ENCODE data around the gene RNF103. TPM values are rescaled to one million over a fixed set of nuclear protein-coding genes. Genes with fewer than 3 reads are reported as not detected.

Gene RNF103
- total and polyA plus RNA-seq, 2 of the 13 experiments (the other 11 are each of a cell fraction or from before 2014, with no cell fraction given), result 19.8 to 21.1 TPM

DNA sequence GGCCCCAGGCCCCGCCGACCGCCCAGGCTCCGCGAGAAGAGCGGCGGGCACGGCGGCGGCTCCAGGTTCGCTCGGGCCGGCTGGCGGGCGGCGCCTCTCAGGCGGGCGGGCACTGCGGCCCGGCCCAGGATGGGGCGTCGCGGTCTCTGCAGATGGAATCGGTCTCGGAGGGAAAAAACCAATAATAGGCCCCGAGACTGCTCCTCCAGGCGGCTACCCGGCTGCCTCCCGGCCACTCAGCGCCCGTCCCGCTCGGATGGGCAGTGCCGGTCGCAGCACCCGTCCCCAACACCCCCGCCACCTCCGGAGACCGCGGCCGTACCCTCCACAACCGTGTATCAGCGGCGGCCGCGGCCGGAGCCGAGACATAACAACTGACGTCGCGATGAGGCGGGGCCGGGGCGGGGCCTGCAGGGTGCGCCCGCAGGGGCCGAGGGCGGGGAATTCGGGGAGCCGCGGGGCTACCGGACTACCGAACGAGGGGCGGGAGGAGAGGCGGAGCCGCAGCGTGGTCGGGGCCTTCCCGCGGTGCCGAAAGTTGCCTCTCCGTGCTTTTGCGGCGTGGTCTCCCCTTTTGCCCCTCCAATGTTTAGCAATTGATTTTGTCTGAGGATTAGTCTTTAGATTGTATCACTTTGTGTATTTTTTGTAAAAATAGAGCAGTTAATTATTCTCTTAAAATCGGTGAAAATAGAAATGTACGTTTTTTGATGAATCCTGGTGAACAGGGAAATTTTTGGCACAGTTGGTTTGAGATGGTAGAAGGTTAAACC, at the start of gene RNF103 (continued):
- TF ChIP-seq, protein P1, sequence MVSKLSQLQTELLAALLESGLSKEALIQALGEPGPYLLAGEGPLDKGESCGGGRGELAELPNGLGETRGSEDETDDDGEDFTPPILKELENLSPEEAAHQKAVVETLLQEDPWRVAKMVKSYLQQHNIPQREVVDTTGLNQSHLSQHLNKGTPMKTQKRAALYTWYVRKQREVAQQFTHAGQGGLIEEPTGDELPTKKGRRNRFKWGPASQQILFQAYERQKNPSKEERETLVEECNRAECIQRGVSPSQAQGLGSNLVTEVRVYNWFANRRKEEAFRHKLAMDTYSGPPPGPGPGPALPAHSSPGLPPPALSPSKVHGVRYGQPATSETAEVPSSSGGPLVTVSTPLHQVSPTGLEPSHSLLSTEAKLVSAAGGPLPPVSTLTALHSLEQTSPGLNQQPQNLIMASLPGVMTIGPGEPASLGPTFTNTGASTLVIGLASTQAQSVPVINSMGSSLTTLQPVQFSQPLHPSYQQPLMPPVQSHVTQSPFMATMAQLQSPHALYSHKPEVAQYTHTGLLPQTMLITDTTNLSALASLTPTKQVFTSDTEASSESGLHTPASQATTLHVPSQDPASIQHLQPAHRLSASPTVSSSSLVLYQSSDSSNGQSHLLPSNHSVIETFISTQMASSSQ (IDR thresholded peaks at IDR 0.05; ENCODE audit: low read depth), result 0 out of 2 replicates have a peak, but pooled peaks have one; percentile 17
- TF ChIP-seq, protein P1 (CRISPR knock-in tag; IDR thresholded peaks at IDR 0.05; ENCODE audit: borderline replicate concordance), result peak; percentile 75; the same call in 1 of the 2 replicates
- TF ChIP-seq ZNF121 (CRISPR knock-in tag; IDR thresholded peaks at IDR 0.05), result 0 out of 2 replicates have a peak, but pooled peaks have one; percentile 18
- no peak for TF ChIP-seq SRSF1 (optimal IDR thresholded peaks at IDR 0.05; ENCODE audit: low read depth, low read length)
- peak; percentile 91 for TF ChIP-seq ZNF230 (CRISPR knock-in tag; IDR thresholded peaks at IDR 0.05)
- TF ChIP-seq, protein P2, sequence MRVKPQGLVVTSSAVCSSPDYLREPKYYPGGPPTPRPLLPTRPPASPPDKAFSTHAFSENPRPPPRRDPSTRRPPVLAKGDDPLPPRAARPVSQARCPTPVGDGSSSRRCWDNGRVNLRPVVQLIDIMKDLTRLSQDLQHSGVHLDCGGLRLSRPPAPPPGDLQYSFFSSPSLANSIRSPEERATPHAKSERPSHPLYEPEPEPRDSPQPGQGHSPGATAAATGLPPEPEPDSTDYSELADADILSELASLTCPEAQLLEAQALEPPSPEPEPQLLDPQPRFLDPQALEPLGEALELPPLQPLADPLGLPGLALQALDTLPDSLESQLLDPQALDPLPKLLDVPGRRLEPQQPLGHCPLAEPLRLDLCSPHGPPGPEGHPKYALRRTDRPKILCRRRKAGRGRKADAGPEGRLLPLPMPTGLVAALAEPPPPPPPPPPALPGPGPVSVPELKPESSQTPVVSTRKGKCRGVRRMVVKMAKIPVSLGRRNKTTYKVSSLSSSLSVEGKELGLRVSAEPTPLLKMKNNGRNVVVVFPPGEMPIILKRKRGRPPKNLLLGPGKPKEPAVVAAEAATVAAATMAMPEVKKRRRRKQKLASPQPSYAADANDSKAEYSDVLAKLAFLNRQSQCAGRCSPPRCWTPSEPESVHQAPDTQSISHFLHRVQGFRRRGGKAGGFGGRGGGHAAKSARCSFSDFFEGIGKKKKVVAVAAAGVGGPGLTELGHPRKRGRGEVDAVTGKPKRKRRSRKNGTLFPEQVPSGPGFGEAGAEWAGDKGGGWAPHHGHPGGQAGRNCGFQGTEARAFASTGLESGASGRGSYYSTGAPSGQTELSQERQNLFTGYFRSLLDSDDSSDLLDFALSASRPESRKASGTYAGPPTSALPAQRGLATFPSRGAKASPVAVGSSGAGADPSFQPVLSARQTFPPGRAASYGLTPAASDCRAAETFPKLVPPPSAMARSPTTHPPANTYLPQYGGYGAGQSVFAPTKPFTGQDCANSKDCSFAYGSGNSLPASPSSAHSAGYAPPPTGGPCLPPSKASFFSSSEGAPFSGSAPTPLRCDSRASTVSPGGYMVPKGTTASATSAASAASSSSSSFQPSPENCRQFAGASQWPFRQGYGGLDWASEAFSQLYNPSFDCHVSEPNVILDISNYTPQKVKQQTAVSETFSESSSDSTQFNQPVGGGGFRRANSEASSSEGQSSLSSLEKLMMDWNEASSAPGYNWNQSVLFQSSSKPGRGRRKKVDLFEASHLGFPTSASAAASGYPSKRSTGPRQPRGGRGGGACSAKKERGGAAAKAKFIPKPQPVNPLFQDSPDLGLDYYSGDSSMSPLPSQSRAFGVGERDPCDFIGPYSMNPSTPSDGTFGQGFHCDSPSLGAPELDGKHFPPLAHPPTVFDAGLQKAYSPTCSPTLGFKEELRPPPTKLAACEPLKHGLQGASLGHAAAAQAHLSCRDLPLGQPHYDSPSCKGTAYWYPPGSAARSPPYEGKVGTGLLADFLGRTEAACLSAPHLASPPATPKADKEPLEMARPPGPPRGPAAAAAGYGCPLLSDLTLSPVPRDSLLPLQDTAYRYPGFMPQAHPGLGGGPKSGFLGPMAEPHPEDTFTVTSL (CRISPR knock-in tag; IDR thresholded peaks at IDR 0.05; ENCODE audit: borderline replicate concordance), result 0 out of 2 replicates have a peak, but pooled peaks have one; percentile 32
- peak; percentile 44; the same call in 1 of the 2 replicates for TF ChIP-seq WIZ (CRISPR knock-in tag; IDR thresholded peaks at IDR 0.05)
- TF ChIP-seq RBFOX2 (IDR thresholded peaks at IDR 0.05; ENCODE audit: low read depth, low read length), result peak; percentile 96
- peak; percentile 77 for TF ChIP-seq ZNF317 (CRISPR knock-in tag; IDR thresholded peaks at IDR 0.05)
- TF ChIP-seq ATF7-NPFF (CRISPR knock-in tag; IDR thresholded peaks at IDR 0.05; ENCODE audit: low read depth), result peak; percentile 58
- TF ChIP-seq ZMYM3 (CRISPR knock-in tag; IDR thresholded peaks at IDR 0.05), result peak; percentile 49; the same call in 1 of the 2 replicates
- TF ChIP-seq, protein P3, sequence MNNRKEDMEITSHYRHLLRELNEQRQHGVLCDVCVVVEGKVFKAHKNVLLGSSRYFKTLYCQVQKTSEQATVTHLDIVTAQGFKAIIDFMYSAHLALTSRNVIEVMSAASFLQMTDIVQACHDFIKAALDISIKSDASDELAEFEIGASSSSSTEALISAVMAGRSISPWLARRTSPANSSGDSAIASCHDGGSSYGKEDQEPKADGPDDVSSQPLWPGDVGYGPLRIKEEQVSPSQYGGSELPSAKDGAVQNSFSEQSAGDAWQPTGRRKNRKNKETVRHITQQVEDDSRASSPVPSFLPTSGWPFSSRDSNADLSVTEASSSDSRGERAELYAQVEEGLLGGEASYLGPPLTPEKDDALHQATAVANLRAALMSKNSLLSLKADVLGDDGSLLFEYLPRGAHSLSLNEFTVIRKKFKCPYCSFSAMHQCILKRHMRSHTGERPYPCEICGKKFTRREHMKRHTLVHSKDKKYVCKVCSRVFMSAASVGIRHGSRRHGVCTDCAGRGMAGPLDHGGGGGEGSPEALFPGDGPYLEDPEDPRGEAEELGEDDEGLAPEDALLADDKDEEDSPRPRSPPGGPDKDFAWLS (CRISPR knock-in tag; IDR thresholded peaks at IDR 0.05; ENCODE audit: borderline replicate concordance), result no peak
- TF ChIP-seq MED1 (CRISPR knock-in tag; IDR thresholded peaks at IDR 0.05), result peak; percentile 73
- TF ChIP-seq, protein P4, sequence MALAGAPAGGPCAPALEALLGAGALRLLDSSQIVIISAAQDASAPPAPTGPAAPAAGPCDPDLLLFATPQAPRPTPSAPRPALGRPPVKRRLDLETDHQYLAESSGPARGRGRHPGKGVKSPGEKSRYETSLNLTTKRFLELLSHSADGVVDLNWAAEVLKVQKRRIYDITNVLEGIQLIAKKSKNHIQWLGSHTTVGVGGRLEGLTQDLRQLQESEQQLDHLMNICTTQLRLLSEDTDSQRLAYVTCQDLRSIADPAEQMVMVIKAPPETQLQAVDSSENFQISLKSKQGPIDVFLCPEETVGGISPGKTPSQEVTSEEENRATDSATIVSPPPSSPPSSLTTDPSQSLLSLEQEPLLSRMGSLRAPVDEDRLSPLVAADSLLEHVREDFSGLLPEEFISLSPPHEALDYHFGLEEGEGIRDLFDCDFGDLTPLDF (CRISPR knock-in tag; IDR thresholded peaks at IDR 0.05), result 0 out of 2 replicates have a peak, but pooled peaks have one; percentile 59
- peak; percentile 91 for TF ChIP-seq ZFY (CRISPR knock-in tag; IDR thresholded peaks at IDR 0.05)

Data from HepG2 (cell line).